ENCODE data around the gene SEPSECS.
"Not testable (repeated sequence)": the region's sequence is repeated elsewhere in the genome, so short reads cannot be mapped to it uniquely, and the experiment has no call there.

The SEPSECS gene

DNA sequence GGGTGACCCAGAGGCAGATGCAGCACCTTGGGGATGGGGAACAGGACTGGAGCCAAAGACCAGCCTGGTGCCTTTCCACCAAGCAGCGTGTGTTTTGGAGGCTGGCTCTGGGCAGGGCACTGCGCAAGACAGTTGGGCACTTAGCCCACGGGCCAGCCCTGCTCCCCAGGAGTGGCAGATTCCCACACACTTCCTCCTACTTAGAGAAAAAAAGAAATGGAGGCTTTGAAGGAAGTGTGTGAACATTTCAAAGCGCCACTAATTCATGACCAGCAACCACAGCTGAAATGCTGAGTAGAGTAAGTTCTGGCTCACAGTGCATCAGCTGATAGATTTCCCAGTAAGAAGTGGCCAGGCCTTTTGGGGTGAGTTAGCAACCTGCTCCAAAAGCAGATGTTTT lies 74.6 kb downstream of the SEPSECS start:
- TF ChIP-seq, protein P1, sequence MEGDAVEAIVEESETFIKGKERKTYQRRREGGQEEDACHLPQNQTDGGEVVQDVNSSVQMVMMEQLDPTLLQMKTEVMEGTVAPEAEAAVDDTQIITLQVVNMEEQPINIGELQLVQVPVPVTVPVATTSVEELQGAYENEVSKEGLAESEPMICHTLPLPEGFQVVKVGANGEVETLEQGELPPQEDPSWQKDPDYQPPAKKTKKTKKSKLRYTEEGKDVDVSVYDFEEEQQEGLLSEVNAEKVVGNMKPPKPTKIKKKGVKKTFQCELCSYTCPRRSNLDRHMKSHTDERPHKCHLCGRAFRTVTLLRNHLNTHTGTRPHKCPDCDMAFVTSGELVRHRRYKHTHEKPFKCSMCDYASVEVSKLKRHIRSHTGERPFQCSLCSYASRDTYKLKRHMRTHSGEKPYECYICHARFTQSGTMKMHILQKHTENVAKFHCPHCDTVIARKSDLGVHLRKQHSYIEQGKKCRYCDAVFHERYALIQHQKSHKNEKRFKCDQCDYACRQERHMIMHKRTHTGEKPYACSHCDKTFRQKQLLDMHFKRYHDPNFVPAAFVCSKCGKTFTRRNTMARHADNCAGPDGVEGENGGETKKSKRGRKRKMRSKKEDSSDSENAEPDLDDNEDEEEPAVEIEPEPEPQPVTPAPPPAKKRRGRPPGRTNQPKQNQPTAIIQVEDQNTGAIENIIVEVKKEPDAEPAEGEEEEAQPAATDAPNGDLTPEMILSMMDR (IDR thresholded peaks at IDR 0.05; ENCODE audit: borderline replicate concordance, insufficient read depth, low read depth, low read length), result no peak
- H3K4me3 ChIP-seq (ENCODE audit: low read depth, low read length), result no peak overlapping the region

DNA sequence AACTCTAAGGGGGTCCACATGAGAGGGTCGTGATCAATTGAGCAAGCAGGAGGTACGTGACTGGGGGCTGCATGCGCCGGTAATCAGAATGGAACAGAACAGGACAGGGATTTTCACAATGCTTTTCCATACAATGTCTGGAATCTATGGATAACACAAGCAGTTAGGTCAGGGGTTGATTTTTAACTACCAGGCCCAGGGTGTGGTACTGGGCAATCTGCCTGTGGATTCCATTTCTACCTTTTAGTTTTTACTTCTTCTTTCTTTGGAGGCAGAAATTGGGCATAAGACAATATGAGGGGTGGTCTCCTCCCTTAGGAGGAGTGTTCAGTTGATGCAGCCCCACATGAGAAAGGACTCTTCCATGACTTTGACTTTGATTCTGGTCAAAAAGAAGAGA lies 76.8 kb downstream of the SEPSECS start:
- H3K4me3 ChIP-seq (ENCODE audit: low read depth, low read length), result not testable (repeated sequence)

DNA sequence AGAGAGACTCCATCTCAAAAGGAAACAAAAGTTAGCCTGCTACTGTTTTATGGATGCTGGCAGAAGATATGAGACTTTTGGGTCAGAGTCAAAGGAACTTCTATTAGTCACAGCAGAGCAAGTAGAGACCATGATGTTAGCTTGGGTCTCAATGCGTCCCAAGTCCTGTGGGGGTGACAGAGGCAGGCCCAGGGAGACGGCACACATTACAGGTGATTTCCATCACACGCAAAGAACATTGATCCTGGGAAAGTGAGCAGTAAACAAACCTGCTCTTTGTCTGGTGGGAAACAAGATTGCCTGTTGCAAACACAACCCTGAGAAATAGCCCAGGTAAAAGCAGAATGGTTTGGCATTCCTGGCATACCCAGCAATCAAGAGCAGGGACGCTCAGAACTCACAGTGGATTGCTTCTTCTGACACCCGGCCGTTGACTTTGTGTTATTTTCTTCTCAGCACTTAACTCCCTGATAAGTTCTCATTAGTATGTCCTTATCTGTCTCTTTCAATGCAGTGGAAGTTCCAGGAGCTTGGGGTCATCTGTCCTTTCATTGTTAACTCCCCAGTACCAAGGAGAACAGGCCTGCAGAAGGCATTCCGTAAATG lies 78.3 kb downstream of the SEPSECS start:
- TF ChIP-seq, protein P1 (IDR thresholded peaks at IDR 0.05; ENCODE audit: borderline replicate concordance, insufficient read depth, low read depth, low read length), result no peak

DNA sequence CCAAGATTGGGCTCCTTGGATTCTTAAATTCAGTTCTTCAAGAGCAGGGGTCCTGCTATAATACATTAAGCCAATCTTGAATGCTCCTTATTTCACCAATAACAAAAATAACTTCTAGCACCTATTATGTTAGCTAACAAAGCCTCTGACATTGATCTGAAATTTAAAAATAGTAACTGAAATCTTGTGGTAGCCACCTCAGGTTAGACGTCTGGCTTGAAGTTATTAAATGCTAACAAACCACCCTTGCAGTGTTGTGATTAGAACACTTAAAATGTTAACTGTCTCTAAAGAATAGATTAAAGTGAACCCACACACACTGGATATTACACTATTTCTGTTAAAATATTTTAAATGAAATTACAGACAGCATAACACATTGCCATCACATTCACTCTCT lies 79.7 kb downstream of the SEPSECS start:
- TF ChIP-seq, protein P1 (IDR thresholded peaks at IDR 0.05; ENCODE audit: borderline replicate concordance, insufficient read depth, low read depth, low read length), result no peak
- no peak overlapping the region for H3K4me3 ChIP-seq (ENCODE audit: low read depth, low read length)

More for the DNA sequence above, 78.3 kb downstream of the SEPSECS start:
- H3K4me3 ChIP-seq (ENCODE audit: low read depth, low read length), result no peak overlapping the region

DNA sequence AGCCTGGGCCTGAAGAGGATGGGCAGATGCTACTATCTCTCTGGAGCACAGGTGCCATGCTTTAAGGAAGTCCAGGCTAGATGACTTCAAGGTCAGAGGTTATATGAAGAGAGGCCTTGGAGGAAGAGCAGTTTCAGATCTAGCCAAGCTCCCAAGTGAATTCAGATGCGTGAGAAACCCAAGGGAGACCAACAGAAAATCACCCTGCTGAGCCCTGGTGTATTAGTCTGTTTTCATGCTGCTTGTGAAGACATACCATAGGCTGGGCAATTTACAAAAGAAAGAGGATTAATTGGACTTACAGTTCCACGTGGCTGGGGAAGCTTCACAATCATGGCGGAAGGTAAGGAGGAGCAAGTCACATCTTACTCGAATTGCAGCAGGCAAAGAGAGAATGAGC lies 81.7 kb downstream of the SEPSECS start:
- TF ChIP-seq, protein P1 (IDR thresholded peaks at IDR 0.05; ENCODE audit: borderline replicate concordance, insufficient read depth, low read depth, low read length), result no peak
- H3K4me3 ChIP-seq (ENCODE audit: low read depth, low read length), result no peak overlapping the region

DNA sequence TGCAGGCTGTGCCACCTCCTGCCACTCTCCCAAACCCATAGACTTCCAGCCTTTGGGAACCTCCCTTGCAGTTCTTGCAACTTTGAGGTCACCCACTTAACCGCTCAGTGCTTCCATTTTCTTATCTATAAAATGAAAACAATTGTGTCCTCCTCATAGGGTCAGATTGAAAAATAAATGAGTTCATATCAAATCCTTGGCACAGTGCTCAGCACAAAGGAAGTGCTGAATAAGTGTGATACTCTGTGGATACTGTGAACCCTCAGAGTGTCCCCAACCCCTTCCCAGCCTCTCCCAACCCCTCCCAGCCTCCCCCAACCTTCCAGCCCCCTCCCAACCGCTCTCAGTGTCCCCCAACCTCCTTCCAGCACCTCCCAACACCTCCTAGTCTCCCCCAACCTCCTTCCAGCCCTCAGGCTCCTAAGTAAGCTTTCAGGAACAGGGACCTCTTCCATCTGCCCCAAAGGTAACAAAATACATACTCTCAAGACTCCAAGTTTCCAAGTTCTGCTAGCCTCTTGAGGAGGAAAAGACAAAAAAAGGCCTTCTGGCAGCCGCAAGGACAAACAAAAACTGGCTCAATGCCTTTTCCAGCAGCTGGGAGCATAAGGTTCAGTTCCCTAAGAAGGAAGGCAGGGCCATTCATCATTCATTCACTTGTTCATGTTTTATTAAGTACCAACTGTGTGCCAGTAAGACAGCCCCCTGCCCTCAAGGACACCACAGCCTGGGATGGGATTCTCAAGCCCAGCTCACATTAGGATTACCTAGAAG lies 83.4 kb downstream of the SEPSECS start:
- no peak overlapping the region for H3K4me3 ChIP-seq (ENCODE audit: low read depth, low read length)
- TF ChIP-seq, protein P1 (IDR thresholded peaks at IDR 0.05; ENCODE audit: borderline replicate concordance, insufficient read depth, low read depth, low read length), result no peak

DNA sequence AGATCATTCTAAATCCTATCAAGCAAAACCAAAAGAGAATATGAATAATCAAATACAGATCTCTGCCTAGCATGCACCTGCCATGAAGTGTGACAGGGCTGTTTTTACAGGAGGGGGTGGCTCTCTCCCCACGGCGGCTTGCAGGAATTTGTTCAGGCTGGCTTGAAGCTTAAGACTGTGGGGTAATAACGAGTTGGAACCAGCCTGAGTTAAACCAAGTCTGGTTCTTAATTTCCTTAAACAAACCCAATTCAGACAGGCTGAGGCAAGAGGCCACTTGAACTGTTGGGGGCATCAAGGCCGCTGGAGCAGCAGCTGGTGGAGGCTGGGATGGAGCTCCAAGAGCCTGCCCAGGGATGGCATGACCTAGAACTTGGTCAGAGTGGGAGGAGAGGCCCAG lies 84.4 kb downstream of the SEPSECS start:
- TF ChIP-seq, protein P1 (IDR thresholded peaks at IDR 0.05; ENCODE audit: borderline replicate concordance, insufficient read depth, low read depth, low read length), result no peak
- H3K4me3 ChIP-seq (ENCODE audit: low read depth, low read length), result no peak overlapping the region
